GM21825 (cell line): Measurements from ENCODE around the gene LDLRAP1.
"Not testable (repeated sequence)": the region's sequence is repeated elsewhere in the genome, so short reads cannot be mapped to it uniquely, and the experiment has no call there.

Source experiments
- ATAC-seq: cut with Tn5 transposase; IDR thresholded peaks from one replicate; pipeline ENCODE4 v1.9.1; 2021; ENCODE audit warnings: mild to moderate bottlenecking, moderate library complexity; ENCODE audit not compliant: unreplicated experiment

LDLRAP1 gene

DNA sequence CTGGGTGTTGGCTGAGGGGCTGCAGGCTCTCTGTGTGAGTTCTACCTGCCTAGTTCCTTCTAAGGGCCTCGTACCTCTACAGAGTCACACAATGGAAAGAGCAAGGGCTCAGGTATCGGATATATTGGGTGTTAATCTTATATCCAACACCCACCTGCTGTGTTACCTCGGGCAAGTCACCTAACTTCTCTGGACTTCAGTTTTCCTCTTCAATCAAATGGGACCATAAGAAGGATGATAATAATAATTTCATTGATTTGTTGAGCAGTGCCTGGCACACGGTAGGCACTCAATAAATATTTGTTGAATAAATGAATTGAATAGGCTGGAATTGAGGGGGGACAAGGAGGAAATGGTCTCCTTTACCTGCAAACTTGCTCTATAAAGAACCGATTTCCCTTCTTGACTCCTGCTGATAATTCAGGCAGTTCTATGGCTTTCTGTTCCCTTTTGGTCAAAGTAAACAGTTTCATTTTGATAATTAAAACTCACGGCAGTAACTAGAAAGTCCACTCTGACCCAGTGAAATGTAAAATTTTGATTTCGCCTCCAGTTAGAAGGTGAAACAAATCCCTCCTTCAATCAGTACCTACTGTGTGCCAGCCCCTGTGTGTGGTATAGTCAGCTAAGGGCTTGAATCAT is 56.7 kb downstream of the LDLRAP1 start:
- no peak for ATAC-seq

DNA sequence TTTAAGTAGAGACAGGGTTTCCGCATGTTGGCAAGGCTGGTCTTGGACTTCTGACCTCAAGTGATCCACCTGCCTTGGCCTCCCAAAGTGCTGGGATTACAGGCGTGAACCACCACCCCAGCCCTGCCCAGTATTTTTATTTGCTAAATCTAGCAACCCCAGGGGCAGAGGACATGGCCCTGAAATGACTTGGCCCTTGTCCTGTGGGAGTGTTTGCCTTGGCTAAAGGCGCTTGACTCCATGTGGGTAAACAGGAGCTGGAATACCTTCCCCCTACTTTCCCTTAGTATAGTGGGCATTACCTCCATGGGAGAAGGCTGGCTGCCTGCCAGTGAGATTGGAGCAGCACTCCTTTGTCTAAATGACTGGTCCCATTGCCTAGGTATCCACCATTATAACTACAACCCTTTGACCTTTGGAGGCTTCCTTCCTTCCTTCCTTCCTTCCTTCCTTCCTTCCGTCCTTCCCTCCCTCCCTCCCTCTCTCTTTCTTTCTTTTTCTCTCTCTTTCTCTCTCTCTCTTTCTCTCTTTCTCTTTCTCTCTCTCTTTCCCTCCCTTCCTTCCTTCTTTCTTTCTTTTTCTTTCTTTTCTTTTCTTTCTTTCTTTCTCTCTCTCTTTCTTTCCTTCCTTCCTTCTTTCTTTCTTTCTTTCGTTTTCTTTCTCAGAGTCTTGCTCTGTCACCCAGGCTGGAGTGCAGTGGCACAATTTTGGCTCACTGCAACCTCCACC is 57.7 kb downstream of the LDLRAP1 start:
- ATAC-seq: not testable (repeated sequence)

DNA sequence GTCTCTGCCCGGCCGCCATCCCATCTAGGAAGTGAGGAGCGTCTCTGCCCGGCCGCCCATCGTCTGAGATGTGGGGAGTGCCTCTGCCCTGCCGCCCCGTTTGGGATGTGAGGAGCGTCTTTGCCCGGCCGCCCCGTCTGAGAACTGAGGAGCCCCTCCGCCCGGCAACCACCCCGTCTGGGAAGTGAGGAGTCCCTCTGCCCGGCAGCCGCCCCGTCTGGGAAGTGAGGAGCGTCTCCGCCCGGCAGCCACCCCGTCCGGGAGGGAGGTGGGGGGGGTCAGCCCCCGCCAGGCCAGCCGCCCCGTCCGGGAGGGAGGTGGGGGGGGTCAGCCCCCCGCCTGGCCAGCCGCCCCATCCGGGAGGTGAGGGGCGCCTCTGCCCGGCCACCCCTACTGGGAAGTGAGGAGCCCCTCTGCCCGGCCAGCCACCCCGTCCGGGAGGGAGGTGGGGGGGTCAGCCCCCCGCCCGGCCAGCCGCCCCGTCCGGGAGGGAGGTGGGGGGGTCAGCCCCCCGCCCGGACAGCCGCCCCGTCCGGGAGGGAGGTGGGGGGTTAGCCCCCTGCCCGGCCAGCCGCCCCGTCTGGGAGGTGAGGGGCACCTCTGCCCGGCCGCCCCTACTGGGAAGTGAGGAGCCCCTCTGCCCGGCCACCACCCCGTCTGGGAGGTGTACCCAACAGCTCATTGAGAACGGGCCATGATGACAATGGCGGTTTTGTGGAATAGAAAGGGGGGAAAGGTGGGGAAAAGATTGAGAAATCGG is 60.6 kb downstream of the LDLRAP1 start:
- not testable (repeated sequence) for ATAC-seq

DNA sequence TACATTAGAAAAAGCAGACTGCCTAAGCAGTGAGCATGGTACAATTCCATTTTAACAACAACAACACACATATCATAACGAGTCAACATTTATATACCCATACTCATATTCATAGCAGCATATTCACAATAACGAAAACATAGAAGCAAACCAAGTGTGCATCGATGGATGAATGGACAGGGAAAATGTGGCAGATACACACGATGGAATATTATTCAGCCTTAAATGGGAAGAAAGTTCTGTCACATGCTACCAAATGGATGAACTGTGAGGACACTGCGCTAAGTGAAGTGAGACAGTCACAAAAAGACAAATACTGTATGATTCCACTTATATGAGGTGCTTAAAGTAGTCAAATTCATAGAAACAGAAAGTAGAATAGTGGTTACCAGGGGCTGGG is 63.7 kb downstream of the LDLRAP1 start:
- no peak for ATAC-seq

DNA sequence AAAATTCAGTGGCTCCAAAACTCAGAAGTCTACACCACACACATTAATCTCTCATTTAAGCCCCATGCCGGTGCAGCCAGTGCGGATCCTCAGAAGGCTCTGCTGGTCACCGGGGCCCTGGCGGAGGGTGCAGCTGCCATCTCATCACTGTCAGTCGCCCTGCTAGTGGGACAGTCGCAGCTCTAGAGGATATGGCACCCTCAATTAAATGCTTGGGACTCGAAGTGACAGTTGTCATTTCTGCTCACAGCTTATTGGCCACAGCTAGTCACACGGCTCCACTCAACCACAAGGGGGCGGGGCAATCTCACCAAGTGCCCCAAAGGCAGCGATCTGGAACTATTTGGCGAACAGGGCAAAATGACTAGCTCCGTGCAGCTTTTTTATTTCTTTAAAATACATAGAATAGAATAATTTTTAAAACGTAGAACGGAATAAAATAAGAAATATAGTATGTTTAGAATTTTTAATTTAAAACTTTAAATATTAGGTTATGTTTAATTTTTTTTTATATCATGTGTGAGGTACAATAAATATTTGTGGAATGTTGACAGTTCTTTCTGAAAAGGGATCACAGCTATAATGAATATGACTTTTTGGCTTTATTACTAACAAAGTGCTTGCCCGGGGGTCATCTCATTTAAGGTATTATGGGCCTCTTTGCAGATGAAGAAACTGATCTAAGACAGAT is 65.2 kb downstream of the LDLRAP1 start:
- peak; percentile 64 for ATAC-seq

DNA sequence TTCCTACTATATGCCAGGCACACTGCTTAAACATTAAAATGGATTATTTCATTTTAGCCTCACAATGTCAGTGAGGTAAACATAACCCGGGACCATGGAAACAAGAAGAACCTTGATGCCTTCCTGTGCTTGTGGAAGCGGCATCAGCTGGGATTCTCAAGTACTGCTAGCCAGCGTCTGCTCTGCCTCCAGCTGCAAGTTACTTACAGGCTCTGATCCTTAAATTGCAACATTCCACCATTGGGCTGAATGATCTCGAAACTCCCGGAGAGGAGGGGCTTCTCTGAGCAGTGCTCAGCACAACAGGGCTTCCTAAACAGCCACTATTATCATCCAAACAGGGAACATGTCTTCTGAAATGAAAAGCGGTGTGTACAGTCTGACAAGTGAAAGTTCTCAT is 66.5 kb downstream of the LDLRAP1 start:
- no peak for ATAC-seq

DNA sequence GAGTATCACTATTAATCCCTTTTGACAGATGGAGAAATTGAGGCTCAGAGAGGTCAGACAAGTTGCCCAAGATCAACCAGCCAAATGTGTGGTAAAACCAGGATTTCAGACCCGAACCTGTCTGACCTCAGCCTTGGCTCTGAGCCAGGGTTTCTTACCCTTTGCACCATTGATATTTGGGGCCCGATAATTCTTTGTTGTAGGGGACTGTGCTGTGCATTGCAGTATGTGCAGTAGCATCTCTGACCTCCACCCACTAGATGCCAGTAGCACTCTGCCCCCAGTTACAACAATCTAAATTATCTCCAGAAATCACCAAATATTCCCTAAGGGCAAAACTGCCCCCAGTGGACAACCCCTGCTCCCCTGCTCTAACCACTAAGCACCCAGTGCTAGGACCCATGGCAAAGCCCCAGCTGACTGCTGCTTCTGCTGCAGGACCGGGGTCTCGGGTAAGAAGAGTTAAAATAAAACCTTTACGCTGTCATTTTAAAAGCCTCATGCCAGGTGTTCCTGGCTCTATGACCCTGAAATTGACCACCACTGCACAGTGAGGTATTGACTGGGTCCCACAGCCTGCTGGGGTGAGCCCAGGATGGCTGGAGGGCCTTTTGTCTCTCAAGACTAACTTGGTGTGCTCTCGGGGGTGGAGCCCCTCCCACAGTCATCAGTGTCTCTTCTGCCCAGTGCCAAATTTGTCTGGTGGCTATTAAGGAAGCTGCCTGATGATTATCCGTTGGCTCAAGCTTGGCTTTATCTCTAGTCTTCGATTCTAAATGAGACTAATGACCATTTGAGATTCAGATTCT is 67.6 kb downstream of the LDLRAP1 start:
- no peak for ATAC-seq

DNA sequence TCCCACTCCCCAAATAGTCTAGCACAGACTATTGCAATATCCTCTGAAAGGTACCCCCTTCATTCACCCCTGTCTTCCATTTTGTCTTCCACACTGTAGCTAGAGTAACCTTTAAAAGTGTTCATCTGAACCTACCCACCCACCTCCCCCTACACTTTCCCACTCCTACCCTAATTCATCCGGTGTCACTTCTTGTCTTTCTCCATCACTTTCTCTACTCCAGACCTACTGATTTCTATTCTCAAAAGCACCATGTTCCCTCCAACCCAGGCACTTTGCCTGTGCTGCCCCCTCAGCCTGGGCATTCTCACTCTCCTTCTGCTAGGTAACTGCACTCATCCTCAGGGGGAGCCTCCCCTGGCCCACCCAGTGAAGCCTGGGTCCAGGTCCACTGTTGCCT is 68.4 kb downstream of the LDLRAP1 start:
- ATAC-seq: no peak

DNA sequence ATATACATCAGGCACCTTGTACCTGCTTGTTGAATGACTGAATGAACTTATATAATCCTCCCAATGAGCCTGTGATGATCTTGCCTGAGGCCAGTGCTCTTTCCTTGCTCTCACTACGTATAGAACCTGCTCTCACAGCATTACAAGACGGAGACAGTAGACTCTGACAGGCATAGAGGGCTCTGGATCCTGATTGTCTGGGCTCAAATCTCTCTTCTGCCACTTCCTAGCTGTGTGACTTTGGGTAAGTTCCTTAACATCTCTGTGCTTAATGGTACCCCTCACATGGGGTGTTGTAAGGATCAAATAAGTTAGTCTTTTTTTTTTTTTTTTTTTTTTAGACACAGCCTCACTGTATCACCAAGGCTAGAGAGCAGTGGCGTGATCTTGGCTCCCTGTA is 69.0 kb downstream of the LDLRAP1 start:
- no peak for ATAC-seq

DNA sequence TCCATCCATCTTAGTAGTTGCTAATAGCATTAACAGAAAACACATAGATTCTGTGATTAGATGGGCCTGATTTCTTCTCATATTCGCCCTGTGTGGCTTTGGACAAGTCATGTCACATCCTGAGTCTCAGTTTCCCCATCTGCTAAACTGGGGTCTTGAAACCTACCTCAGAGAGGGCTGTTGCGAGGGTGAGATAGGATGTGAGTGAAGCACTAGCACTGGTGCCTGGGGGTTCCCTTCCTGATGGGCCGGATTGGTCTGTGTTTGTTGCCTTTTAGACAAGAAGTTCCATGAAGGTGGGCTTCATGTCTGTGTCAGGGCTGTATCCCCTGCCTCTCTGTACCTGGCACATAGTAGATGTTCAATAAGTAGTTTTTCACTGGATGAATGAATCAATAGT is 69.7 kb downstream of the LDLRAP1 start:
- ATAC-seq: no peak

DNA sequence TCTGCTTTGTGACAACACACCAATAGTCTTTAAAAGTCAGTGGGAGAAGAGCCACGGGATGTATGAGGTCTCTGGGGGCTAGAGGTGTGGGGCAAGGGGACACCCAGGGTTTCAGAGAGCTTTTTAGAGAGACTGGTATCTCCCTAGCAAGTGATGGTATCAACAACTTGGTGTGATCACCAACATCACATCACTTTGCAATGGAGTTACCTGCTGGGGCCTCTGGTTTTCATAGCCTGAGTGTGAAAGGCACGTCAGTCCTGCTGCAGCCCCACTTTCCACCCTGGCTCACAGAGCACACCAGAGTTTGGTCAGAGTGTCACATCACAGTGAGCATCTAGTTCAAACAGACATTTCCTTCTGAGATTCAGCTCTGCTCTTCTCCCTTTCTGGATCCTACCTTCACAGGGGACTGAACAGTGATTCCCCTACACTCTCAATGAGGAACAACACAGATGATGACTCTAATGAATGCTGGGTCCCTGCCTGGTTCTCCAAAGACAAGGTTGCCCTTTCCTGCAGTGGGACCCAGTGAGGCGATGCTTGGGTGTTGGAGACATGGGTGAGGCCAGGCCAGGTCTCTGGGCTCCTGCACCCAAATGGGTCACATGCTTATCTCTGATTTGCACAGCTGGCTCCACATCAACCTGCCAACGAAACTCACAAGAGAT is 71.2 kb downstream of the LDLRAP1 start:
- ATAC-seq: no peak

DNA sequence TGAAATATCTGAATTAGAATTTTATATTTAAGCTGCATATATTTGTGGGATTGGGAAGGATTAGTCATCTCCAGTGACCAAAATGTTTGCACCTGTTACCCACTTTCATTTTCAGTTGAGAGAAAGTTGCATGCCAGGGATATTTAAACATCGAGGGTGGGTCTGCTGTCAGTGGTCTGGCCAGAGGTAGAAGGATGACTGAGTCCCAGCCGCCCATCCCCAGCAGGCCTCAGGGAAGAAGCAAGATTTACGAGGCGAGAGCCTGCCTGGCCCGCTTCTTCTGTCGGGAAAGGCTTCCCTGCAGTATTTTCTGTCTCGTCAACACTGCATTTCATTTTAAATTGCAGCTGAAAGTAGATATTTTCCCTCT is 71.8 kb downstream of the LDLRAP1 start:
- no peak for ATAC-seq

DNA sequence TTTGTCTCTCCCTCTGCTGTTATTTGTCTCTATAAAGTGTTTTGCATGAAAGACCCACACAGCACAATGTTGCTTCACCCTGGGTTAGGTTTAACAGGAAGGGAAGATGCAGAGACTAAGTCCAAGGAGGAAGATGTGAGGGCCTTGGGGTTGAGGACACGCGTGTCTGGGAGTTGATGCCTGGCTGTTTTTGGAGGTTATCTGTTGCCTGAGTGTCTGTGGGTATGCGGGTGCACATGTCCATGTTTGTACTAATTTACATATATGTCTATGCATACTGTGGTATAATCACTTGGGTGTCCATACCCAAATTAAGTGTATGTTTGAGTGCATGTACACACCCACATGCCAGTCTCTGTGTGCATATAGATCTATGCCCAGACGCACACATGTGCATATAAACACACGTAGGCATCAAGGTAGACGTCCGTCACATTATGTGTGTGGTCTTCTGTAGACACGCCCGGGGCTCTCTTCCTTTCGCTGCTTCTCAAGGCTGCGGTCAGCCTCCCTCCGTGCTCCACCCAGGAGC is 72.2 kb downstream of the LDLRAP1 start:
- ATAC-seq: peak; percentile 7

DNA sequence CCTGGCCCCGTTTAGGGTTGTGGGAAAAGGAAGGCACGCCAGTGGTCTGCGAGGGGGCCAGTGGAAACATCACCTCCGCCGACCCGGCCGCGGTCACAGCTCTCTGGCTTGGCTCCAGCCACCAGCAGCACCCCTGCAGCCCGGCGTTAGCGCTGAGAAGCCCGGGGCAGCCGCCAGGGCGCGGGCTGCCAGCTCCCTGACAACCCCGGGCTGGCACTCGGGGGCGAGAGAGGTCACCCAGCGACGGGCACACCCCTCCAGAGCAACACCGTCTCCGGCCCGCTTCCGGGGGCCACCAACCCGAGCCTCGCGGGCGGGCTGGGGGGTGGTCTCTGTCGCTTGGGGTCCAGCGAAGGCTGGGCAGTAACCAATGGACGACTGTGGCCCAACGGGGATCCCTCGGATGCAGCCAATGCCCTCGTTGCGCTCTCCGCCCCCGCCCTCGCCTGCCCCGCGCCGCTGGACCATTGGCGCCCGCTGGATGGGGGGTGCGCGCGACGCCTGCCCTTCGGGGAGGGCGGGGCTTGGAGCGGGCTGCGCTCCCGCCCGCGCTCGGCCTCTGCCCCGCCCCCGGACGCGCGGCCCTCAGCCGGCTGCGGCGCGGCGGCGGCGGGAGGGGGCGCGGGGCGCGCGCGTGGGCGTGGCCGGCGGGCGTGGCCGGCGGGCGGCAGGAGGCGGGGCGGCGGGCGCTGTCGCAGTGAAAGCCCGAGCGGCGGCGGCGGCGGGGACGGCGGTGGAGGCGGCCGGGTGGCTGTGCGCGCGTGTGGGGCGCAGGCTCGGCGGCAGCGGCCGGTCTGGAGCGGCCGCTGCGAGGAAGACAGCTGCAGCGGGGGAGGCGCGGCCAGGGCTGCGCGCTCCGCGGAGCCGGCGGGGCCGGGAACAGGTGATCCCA is 72.9 kb downstream of the LDLRAP1 start, which contains the start of gene MAN1C1:
MAN1C1 (plus strand) TSS at position 697 of the 892 bp plus-strand sequence. CDS start 1,007 bp downstream, outside the sequence.
- ATAC-seq: peak; percentile 62

DNA sequence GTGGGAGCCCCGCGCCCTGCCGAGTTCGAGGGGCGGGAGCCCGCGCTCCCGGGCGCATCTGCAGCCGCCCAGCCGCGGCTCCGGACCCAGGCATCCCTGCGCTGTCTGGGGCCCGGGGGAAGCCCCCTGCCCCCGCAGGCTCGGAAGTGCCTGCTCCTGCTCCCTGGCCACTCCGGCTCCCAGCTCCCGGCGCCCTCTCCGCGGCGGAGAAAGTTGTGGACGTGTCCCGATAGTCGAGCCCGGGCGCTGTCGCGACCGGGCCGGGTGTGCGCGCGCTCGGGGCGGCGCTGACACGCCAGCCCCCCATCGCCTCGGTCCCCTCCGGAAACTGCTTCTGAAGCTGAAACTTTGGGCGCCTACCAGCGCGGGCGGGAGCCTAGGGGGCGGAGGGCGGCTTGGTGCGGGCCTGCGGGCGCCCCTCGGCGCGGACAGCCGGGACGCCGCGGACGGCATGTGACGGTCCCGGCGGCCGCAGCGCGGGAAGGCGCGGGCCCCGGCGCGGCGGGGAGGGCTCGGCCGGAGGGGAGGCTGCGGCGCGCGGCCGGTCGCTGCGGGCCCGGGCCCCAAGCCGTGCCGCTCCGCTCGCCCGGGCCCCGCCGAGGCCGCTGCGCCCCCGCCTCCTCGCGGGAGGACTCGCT is 73.7 kb downstream of the LDLRAP1 start:
- ATAC-seq: no peak

DNA sequence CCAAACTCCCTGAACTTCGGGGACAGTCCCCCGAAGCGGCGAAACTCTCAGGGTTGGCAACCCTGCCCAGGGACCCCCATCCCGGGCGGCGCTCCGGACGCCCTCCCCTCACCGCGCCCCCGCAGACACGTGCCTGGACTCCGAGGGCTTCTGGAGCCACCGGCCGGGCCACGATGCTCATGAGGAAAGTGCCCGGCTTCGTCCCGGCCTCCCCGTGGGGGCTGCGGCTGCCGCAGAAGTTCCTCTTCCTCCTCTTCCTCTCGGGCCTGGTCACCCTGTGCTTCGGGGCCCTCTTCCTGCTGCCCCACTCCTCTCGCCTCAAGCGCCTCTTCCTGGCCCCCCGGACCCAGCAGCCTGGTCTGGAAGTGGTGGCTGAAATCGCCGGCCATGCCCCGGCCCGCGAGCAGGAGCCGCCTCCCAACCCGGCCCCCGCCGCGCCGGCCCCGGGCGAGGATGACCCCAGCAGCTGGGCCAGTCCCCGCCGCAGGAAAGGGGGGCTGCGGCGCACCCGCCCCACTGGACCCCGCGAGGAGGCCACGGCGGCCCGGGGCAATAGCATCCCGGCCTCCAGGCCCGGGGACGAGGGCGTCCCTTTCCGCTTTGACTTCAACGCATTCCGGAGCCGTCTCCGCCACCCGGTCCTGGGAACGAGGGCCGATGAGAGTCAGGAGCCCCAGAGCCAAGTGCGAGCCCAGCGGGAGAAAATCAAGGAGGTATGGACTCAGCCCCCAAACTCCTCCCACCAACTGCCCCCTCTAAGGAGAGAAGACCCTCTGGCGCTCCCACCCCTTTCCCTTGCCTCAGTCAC is 74.4 kb downstream of the LDLRAP1 start:
- ATAC-seq: no peak

DNA sequence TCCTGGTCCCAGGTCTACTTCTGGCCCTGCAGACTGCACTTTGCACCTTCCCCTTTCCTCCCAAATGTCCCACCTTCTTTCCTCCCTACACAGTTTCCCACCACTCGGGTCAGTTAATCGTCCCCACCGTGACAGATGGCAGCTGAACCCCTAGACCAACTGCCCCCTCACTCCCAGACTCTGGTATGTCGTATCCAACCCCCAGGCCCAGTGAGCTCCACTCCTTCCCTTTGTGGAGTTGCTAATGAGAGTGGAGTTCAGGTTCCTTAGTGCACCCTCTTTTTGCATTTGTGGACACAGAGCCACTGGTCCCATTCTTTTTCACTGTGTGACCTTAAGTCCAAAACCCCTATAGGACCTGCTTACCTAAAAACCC is 75.0 kb downstream of the LDLRAP1 start:
- ATAC-seq: no peak
